ENCODE measurements around the gene ATP6V1G2.
A peak's percentile ranks its signal among the peaks of the same experiment; 100 is the strongest.

Gene ATP6V1G2

DNA sequence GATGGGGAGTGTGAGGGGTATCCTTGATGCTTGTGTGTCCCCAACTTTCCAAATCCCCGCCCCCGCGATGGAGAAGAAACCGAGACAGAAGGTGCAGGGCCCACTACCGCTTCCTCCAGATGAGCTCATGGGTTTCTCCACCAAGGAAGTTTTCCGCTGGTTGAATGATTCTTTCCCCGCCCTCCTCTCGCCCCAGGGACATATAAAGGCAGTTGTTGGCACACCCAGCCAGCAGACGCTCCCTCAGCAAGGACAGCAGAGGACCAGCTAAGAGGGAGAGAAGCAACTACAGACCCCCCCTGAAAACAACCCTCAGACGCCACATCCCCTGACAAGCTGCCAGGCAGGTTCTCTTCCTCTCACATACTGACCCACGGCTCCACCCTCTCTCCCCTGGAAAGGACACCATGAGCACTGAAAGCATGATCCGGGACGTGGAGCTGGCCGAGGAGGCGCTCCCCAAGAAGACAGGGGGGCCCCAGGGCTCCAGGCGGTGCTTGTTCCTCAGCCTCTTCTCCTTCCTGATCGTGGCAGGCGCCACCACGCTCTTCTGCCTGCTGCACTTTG is 29.0 kb upstream of the ATP6V1G2 start, which contains the start of gene TNF:
TNF (plus strand) TSS at position 231 of the 567 bp plus-strand sequence; CDS start at position 408, 177 bp downstream.
- DNase-seq, result peak; percentile 21

DNA sequence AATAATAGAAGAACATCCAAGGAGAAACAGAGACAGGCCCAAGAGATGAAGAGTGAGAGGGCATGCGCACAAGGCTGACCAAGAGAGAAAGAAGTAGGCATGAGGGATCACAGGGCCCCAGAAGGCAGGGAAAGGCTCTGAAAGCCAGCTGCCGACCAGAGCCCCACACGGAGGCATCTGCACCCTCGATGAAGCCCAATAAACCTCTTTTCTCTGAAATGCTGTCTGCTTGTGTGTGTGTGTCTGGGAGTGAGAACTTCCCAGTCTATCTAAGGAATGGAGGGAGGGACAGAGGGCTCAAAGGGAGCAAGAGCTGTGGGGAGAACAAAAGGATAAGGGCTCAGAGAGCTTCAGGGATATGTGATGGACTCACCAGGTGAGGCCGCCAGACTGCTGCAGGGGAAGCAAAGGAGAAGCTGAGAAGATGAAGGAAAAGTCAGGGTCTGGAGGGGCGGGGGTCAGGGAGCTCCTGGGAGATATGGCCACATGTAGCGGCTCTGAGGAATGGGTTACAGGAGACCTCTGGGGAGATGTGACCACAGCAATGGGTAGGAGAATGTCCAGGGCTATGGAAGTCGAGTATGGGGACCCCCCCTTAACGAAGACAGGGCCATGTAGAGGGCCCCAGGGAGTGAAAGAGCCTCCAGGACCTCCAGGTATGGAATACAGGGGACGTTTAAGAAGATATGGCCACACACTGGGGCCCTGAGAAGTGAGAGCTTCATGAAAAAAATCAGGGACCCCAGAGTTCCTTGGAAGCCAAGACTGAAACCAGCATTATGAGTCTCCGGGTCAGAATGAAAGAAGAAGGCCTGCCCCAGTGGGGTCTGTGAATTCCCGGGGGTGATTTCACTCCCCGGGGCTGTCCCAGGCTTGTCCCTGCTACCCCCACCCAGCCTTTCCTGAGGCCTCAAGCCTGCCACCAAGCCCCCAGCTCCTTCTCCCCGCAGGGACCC is 28.0 kb upstream of the ATP6V1G2 start:
- no peak for DNase-seq

DNA sequence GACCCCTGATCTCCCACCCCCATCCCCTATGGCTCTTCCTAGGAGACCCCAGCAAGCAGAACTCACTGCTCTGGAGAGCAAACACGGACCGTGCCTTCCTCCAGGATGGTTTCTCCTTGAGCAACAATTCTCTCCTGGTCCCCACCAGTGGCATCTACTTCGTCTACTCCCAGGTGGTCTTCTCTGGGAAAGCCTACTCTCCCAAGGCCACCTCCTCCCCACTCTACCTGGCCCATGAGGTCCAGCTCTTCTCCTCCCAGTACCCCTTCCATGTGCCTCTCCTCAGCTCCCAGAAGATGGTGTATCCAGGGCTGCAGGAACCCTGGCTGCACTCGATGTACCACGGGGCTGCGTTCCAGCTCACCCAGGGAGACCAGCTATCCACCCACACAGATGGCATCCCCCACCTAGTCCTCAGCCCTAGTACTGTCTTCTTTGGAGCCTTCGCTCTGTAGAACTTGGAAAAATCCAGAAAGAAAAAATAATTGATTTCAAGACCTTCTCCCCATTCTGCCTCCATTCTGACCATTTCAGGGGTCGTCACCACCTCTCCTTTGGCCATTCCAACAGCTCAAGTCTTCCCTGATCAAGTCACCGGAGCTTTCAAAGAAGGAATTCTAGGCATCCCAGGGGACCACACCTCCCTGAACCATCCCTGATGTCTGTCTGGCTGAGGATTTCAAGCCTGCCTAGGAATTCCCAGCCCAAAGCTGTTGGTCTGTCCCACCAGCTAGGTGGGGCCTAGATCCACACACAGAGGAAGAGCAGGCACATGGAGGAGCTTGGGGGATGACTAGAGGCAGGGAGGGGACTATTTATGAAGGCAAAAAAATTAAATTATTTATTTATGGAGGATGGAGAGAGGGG is 27.1 kb upstream of the ATP6V1G2 start:
- DNase-seq, result no peak

DNA sequence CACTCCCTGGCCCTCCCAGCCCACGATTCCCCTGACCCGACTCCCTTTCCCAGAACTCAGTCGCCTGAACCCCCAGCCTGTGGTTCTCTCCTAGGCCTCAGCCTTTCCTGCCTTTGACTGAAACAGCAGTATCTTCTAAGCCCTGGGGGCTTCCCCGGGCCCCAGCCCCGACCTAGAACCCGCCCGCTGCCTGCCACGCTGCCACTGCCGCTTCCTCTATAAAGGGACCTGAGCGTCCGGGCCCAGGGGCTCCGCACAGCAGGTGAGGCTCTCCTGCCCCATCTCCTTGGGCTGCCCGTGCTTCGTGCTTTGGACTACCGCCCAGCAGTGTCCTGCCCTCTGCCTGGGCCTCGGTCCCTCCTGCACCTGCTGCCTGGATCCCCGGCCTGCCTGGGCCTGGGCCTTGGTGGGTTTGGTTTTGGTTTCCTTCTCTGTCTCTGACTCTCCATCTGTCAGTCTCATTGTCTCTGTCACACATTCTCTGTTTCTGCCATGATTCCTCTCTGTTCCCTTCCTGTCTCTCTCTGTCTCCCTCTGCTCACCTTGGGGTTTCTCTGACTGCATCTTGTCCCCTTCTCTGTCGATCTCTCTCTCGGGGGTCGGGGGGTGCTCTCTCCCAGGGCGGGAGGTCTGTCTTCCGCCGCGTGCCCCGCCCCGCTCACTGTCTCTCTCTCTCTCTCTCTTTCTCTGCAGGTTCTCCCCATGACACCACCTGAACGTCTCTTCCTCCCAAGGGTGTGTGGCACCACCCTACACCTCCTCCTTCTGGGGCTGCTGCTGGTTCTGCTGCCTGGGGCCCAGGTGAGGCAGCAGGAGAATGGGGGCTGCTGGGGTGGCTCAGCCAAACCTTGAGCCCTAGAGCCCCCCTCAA is 25.9 kb upstream of the ATP6V1G2 start, which contains the start of gene LTA:
LTA (plus strand) TSS at position 249 of the 871 bp plus-strand sequence; CDS start at position 703, 454 bp downstream.
- no peak for DNase-seq

DNA sequence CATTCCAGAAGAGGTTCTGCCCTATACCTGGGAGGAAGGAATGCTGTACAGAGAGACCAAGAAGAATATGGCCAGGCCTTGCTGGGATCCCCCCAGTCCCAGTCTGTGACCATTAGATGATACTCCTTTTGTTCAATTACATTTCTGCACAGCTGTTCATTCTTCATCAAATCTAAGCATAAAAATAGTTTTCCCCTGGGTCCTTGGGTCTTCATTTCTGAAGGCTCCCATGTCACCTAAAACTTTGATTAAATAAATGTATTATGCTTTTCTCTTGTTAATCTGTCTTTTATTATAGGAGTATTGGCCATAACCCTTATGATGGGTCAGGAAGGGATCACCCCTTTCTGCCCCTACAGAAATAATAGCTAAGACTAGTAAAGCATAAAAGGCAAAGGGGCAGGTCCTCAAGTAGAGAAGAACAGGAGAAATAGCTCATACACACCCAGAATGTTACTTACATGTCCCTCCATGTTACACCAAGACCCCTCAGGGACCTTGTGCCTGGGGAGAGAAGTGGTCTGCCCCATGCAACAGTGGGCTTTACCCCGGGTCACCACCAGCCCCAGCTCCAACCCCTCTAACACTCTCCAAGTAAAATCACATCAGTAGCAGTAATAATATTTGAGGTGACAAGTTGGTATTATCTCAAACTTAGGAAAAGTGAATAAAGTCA is 23.6 kb upstream of the ATP6V1G2 start:
- DNase-seq, result no peak

DNA sequence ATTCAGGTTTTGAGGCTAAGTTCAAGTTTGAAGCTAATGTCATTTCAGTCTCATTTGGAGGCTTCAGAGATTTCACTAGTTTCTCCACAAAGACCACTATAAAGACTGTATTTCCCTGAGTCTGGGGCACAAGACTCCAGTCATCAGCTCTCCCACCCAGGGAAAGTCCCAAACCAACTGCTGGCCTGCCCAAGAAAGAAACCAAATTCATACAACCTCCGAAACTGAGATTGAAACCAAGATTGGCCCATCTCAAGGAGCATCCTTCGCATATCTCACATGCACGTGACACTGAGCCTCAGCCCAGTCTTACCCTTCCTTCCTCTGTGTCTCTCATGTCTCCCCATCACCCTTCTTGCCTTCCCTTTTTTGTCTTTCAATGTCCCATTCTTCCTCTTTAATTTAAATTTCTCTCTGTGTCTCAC is 22.1 kb upstream of the ATP6V1G2 start:
- DNase-seq, result no peak

DNA sequence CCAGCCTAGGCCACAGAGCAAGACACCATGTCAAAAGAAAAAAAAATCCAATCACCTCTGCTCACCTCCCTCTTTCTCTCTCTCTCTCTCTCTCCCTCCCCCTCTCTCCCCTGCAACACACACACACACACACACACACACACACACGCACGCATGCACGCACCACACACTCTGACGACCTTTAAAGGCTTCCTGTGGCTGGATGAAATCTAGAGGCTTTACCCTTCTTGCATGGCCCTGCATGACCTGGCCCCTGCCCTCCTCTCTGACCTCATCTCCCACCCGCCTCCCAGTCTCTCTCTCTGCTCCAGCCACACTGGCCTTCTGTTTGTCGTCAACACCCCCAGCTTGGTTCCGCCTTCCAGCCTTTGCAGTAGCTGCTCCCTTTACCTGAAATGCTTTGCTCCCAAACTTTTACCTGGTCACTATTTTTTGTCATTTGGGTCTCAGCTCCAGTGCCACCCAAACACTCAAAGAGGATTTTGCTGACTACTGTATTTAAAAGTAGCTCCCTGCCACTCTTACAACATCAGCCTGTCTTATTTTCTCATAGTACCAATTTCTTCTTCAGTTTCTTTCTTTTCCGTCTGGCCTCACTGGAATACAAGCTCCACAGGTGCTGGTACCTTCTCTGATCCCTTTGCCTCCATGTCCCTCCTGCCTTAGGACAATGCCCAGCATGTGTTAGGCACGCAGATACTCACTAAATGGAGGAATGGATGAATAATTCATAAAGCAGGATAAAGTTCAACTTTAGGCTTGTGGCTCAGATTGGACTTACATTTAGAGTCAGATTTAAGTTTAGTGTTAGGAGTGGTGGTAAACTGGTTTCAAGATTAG is 21.3 kb upstream of the ATP6V1G2 start:
- DNase-seq, result no peak

DNA sequence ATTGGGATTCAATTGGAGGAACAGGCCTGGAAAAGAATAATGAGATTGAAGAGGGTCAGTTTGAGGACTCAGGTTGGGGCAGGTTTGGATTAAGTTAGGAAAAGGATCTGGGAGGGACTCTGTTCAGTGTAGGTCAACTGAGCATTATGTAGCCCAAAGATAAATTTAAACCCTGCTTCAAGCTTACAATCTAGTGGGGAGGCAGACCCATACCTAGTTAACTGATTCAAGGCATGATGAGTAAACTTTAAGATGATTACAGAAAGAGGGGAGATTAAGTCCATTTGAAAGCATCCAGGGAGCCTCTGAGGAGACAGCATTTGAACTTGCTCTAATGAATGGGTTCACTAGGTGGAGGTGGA is 14.3 kb upstream of the ATP6V1G2 start:
- DNase-seq, result no peak

DNA sequence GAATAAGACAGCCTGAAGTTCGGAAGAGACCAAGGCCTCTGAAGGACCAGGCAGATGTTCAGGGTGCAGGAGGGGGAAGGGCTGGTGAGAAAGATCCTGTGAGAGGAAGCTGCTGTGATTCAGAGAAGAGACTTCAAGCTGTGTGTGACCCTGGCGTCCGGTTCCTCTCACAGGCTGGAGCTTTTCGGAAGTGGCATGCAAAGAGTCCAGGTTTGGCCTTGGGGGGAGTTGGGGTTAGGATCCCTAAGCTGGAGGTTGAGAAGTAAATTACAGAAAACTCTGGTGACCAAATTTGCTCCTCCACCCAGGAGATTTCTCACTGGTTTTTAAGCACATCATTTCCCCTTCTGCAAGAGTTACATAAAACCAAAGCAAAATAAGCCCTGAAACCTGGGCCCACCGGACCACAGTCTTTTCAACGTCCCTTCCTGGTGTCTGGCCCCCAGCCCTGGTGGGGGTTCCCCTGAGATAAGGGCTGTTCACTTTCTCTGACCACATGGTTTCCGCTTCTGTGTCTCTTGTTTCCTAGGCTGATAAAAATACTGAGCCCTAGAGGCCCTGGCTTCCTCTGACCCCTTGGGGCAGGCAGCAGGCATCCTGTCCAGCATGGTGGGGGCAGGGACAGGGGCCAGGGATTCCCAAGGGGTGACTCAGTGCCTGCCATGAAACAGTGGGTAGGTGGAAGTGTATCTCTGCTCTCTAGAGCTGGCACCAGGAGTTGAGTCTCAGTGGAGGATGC is 13.7 kb upstream of the ATP6V1G2 start:
- DNase-seq, result peak; percentile 96

DNA sequence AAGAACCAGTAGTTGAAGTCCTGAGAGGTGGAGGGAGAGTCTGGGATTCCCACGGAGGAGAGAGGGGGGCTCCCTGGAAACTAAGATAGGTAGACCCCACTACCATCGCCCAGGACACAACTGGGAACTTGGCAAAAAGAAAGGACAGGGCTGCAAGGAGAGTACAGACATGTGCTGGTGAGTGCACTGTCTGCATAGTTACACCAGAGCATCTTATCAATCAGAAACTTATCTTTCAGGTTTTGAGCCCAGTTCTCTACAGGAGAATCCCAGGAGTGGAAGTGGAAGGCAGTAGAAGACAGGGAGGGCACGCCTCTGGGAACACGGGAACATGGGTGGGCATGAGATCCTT is 13.2 kb upstream of the ATP6V1G2 start:
- DNase-seq, result no peak

DNA sequence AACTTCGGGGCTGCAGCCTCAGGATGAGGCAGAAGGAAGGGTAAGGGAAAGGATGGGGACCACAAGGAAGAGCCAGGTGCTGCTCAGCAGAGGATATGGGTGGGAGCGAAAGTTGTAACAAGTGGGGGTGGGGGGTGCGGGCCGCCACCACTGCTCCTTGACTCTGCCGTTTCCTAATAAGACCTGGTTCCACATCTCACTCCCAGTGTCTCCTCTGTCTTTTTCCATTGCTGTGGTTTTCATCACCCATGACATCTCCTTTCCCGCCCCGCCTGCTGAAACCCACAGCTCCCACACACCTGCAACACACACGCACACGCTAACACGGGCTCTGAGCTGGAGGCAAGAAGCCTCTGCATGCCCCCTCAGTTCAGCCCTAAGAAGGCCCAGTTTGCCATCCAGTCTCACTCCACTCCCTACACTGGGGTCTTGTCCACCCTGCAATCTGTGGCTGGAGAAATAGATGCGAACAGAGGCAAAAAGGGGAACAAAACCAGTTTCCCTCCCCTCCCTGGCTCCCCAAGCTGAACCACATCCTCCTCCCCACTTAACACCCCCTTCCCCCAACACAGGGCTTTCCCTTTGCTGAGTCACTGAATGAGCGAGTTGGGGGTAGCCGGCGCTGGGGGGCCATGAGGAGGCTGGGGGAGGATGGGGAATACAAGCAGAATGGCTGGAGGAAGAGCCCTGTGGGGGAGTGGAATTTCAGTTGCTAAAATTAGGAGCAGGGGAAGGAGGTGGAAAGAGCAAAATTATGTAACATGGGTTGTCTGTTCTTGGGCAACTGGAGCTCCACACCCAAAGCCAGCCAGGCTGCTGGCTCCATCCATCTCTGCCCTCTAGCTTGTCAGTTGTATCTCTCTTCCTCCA is 12.5 kb upstream of the ATP6V1G2 start:
- peak; percentile 34 for DNase-seq

DNA sequence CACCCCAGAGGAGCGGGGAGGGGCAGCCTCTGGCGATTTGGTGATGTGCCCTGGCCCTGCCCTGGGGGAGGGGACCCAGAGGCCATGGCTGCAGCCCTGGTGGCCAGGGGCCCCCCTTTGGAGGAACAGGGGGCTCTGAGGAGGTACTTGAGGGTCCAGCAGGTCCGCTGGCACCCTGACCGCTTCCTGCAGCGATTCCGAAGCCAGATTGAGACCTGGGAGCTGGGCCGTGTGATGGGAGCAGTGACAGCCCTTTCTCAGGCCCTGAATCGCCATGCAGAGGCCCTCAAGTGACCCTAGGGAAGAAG is 11.9 kb upstream of the ATP6V1G2 start:
- DNase-seq, result no peak

DNA sequence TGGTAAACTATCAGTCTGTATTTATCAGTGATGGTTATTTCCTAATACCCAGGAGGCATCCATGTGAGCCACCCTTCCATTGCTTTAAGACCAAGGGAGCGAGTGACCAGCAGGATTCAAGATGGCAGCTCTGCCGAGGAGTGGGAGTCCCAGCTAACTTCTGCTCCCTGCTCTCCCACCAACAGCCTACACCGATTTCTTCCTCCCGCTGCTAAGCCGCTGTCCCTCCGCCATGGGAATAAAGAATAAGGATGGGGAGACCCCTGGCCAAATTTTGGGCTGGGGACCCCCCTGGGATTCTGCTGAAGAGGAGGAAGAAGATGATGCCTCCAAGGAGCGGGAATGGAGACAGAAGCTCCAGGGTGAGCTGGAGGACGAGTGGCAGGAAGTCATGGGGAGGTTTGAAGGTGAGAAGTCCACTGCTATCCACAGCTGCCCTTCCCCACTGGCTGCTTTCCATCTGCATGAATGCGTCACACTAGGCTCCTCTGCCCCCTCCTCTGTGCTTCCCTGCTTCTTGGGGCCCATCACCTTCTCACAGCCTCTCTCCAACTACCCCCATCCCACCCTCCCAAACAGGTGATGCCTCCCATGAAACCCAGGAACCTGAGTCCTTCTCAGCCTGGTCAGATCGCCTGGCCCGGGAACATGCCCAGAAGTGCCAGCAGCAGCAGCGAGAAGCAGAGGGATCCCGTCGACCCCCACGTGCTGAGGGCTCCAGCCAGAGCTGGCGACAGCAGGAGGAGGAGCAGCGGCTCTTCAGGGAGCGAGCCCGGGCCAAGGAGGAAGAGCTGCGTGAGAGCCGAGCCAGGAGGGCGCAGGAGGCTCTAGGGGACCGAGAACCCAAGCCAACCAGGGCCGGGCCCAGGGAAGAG is 11.3 kb upstream of the ATP6V1G2 start:
- no peak for DNase-seq

DNA sequence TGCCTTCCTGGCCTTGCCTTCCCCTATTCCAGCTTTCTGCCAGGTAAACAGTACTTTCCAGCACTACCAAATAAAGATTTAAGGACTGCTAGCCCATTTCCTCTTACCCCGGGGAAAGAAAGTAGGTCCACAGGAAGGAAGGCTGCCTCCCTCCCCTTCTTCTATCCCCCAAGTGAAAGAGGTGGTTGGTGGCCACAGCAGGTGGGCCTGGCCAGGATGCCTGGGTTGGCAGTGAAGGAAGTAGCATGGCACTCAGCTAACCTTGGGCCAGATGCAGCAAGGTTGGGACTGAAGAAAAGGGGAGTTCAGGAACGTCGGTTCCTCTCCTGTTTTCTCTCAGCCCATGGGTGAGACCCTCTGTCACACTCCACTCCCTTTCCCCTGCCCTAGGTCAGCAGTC is 9.9 kb upstream of the ATP6V1G2 start:
- DNase-seq, result no peak

DNA sequence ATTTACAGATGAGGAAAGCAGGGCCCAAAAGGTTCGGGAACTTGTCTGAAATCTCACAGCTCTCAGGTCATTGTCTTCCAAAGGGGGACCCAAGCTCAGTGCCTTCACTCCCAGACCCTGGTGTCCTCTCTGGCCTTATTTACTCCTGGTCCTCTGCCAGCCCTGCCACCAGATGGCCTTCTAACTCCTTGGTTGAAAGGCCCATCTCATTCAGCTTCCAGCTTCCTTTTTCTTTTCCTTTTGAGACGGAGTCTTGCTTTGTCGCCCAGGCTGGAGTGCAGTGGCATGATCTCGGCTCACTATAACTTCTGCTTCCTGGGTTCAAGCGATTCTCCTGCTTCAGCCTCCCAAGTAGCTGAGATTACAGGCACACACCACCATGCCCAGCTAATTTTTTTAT is 5.0 kb upstream of the ATP6V1G2 start:
- peak; percentile 69 for DNase-seq

DNA sequence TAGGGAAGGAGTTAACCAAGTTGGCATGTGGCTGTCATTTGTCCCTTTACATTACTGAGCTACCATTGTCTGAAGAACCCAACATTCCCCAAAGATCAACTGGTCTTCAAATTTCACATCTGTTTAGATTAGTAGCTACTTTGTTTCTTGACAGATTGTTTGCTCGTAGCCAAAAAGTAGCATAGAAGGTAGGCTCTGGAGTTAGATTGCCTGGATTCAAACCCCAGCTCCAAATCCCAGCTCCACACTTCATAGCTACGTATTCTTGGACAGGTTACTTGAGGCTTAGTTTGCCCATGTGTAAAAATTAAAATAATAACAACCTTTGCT is 2.1 kb upstream of the ATP6V1G2 start:
- DNase-seq, result no peak

DNA sequence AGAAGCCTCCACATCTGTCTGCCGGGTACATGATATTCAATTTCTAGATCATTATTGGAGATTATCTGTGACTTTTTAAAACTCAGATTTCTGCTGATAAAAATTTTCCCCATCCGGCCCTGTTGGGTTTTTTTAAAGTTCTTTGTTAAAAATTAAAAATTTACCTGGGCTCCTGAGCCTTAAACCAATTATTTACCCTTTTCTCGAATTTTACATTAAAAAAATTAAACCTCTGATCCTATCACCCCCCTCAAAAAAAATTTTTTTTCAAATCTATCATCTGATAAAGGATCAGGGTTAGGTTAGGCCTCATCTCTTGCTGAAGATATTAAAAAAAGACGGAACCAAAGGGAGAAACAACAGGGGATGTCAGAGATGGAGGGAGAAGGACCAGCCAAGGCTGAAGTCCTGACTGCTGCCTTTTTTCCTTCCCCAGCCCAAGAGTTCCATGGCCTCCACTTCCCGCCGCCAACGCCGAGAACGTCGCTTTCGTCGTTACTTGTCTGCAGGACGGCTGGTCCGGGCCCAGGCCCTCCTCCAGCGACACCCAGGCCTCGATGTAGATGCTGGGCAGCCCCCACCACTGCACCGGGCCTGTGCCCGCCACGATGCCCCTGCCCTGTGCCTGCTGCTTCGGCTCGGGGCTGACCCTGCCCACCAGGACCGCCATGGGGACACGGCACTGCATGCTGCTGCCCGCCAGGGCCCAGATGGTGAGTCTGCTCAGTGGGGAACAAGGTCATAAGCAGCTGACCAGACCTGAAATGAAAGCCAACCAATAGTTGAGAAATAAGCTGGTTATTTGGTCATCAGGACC is 1.5 kb upstream of the ATP6V1G2 start:
- no peak for DNase-seq

All from EL (cell line).